ENCODE measurements around the gene PTPN20. TPM values are rescaled to one million over a fixed set of nuclear protein-coding genes. Genes with fewer than 3 reads are reported as not detected.

Gene PTPN20
- total and polyA plus RNA-seq, 2 of the 8 experiments (the other 6 are each of a cell fraction or from before 2014, with no cell fraction given), result not detected

DNA sequence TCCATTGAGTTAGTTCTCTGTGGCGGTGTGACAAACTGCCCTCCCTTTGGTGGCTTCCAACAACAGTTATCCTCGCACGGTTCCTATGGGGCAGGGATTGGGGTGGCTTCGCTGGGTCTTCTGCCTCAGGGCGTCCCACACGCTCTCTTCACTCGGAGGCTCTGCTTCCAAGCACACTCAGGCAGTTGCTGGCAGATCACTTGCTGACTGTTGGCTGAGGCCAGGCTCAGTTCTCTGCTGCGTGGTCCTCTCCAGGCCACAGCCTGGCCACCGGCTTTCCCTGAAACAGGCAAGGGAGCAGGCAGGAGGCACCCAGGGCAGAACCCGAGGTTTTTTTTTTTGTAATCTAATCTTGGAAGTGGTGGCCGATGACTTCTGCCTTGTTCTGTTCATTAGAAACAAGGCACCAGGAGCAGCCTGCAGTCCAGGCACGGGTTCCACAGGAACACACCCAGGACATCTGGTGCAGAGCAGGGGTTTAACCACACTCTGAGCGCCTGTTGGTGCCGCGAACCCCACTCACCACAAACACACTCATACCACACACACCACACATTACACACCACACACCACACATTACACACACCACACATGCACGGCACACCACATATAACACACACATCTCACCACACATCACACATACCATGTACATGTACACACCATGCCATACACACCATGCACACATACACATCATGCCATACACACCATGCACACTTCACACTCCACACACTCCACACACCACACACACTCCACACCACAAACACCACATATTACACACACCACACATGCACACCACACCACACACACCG is 112.2 kb downstream of the PTPN20 start (continued):
- TF ChIP-seq SP2 (IDR thresholded peaks at IDR 0.05; ENCODE audit: low read length) (no peak), SIN3A (conservative IDR thresholded peaks at IDR 0.05 in 1 of 2, IDR thresholded peaks at IDR 0.05 in 1 of 2; ENCODE audit: low read depth in 1 of 2, low read length in 2 of 2) (no peak), CHD1 (IDR thresholded peaks at IDR 0.05; ENCODE audit: low read depth, low read length) (no peak), SRF (IDR thresholded peaks at IDR 0.05; ENCODE audit: low read depth, low read length) (no peak), FOSL1 (IDR thresholded peaks at IDR 0.05; ENCODE audit: insufficient read depth, low read depth, low read length) (no peak), CBX5 (IDR thresholded peaks at IDR 0.05; ENCODE audit: low read depth, low read length) (no peak), SIX5 (IDR thresholded peaks at IDR 0.05; ENCODE audit: low read depth, low read length) (no peak), KDM5A (IDR thresholded peaks at IDR 0.05; ENCODE audit: low read length) (no peak), ZNF274 (IDR thresholded peaks at IDR 0.05; ENCODE audit: borderline replicate concordance, extremely low read depth, low read length) (no peak), SP1 (IDR thresholded peaks at IDR 0.05; ENCODE audit: low read depth, low read length) (no peak)
